Esophagus squamous epithelium (tissue), 5 donors: ENCODE measurements around the gene PFDN6. TPM values are rescaled to one million over a fixed set of nuclear protein-coding genes. Genes with fewer than 3 reads are reported as not detected.
"Not testable (repeated sequence)": the region's sequence is repeated elsewhere in the genome, so short reads cannot be mapped to it uniquely, and the experiment has no call there.

Experiments
- DNase-seq: peaks from one replicate; lab custom pipeline; 2025; lab: John Stamatoyannopoulos, UW
- H3K27ac ChIP-seq, 4 donors: fragments of 200-600 bp; sonication (generic); one replicate each; pipeline ENCODE4 v1.5.1; 2016 to 2019; ENCODE audit warnings: mild to moderate bottlenecking in 1 of 4
- H3K27me3 ChIP-seq, 4 donors: fragments of 200-600 bp; sonication (generic); 1 replicate in 3 of 4; 2 replicates in 1 of 4; pipeline versions ENCODE4 v1.5.1 to v1.6.0; 2017 to 2021; ENCODE audit warnings: antibody characterized with exemption in 1 of 4
- H3K36me3 ChIP-seq, 3 donors: fragments of 200-600 bp; sonication (generic); one replicate each; pipeline ENCODE4 v1.5.1; 2016 to 2019
- H3K4me1 ChIP-seq, 3 donors: fragments of 200-600 bp; sonication (generic); one replicate each; pipeline ENCODE4 v1.5.1; 2017 to 2019
- H3K4me3 ChIP-seq, 4 donors: fragments of 200-600 bp; sonication (generic); 1 replicate in 3 of 4; 2 replicates in 1 of 4; pipeline ENCODE4 v1.5.1; 2016 to 2019; ENCODE audit warnings: mild to moderate bottlenecking in 2 of 4, moderate library complexity in 1 of 4
- H3K9me3 ChIP-seq, 3 donors: fragments of 200-600 bp; sonication (generic); one replicate each; pipeline ENCODE4 v1.5.1; 2016 to 2019
- POLR2A ChIP-seq, 4 donors: fragments of 450-650 bp; IDR thresholded peaks; one replicate each; pipeline ENCODE4 v1.6.1; 2017; ENCODE audit warnings: antibody characterized with exemption in 4 of 4, mild to moderate bottlenecking in 4 of 4, moderate library complexity in 3 of 4
- WGBS, 2 donors: methylation state at CpG; one replicate each; pipeline ENCODE4 v1.1.5; 2018; 5-methylcytosine and 5-hydroxymethylcytosine counted together
- intact Hi-C: fragments of 100-400 bp; cut with DNase I; formaldehyde crosslinking; loops from one replicate; pipeline ENCODE4 v1.15.0; 2022
- total RNA-seq, 4 donors: library from RNA; depleted of rRNA; stranded (reverse); fragments of >200 nt; gene quantifications; one replicate each; pipeline ENCODE4 v1.1.0, GENCODE V29; 2016
- TF ChIP-seq, protein P1 (sequence below), 6 experiments: fragments of 450-650 bp in 4 of 6; fragments of 200-600 bp in 2 of 6; sonication (generic) in 2 of 6; IDR thresholded peaks; one replicate each; pipeline ENCODE4 v1.5.1; 2016 to 2019; ENCODE audit warnings: antibody characterized with exemption in 6 of 6, mild to moderate bottlenecking in 4 of 6, moderate library complexity in 4 of 6
- donor health status: DM: yes; HTN: yes; CAD: no.

The PFDN6 gene
- total RNA-seq, 4 donors from 2014 or later = 28.6 to 71.0 (median 43.5) TPM

DNA sequence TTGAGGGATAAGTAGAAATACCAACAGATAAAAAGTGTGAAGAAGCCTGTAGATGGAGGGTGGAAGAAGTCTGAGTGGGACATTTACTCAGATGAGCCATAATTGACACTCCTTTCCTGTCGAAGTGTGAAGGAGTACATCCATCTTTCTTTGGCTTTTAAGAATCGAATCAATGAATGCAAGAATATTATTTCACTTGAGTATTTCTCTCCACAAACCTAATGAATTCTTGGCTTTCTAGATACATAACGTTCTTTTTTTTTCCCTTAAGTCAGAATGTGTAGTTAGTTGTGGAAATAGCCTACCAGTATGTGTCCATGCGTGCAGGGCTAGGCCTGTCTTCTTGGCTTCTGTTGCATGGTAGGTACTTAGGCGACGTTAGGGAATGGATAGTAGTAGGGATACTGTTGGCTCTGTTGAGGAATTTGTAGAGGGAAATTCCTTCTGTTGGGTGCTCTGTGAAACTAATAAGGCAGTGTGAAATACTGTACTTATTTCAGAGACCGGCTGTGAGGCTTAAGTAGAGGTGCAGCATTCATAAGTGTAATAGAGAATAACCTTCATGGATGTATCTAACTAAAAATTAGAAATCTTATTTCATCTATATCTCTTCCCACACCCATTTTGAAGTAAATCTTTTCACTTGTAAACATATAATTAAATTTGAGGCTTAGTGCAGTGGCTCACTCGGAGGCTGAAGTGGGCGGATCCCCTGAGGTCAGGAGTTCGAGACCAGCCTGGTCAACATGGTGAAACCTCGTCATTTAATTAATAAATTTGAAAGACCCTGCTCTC lies 16.1 kb upstream of the PFDN6 start:
- intact Hi-C loops = no loop called here
- peak overlapping the region; percentile 94 to 98 (median 97) for H3K27ac ChIP-seq
- DNase-seq = no peak
- H3K36me3 ChIP-seq = peaks cover 4 to 54% (median 24%) of the 10 kb centered on the region in 3 donors
- 26 to 32% methylated on average over 11 of the region's 11 CpGs for WGBS, 2 donors
- no peaks in the 10 kb centered on the region for H3K27me3 ChIP-seq
- peak overlapping the region; percentile 75 to 91 (median 80) for H3K4me3 ChIP-seq
- H3K9me3 ChIP-seq = no peaks in the 10 kb centered on the region
- peaks cover 28 to 73% (median 60%) of the 10 kb centered on the region in 3 donors for H3K4me1 ChIP-seq
- TF ChIP-seq, protein P1, sequence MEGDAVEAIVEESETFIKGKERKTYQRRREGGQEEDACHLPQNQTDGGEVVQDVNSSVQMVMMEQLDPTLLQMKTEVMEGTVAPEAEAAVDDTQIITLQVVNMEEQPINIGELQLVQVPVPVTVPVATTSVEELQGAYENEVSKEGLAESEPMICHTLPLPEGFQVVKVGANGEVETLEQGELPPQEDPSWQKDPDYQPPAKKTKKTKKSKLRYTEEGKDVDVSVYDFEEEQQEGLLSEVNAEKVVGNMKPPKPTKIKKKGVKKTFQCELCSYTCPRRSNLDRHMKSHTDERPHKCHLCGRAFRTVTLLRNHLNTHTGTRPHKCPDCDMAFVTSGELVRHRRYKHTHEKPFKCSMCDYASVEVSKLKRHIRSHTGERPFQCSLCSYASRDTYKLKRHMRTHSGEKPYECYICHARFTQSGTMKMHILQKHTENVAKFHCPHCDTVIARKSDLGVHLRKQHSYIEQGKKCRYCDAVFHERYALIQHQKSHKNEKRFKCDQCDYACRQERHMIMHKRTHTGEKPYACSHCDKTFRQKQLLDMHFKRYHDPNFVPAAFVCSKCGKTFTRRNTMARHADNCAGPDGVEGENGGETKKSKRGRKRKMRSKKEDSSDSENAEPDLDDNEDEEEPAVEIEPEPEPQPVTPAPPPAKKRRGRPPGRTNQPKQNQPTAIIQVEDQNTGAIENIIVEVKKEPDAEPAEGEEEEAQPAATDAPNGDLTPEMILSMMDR (IDR thresholded peaks at IDR 0.05) = no peak
- no peak for TF ChIP-seq POLR2A (IDR thresholded peaks at IDR 0.05)

DNA sequence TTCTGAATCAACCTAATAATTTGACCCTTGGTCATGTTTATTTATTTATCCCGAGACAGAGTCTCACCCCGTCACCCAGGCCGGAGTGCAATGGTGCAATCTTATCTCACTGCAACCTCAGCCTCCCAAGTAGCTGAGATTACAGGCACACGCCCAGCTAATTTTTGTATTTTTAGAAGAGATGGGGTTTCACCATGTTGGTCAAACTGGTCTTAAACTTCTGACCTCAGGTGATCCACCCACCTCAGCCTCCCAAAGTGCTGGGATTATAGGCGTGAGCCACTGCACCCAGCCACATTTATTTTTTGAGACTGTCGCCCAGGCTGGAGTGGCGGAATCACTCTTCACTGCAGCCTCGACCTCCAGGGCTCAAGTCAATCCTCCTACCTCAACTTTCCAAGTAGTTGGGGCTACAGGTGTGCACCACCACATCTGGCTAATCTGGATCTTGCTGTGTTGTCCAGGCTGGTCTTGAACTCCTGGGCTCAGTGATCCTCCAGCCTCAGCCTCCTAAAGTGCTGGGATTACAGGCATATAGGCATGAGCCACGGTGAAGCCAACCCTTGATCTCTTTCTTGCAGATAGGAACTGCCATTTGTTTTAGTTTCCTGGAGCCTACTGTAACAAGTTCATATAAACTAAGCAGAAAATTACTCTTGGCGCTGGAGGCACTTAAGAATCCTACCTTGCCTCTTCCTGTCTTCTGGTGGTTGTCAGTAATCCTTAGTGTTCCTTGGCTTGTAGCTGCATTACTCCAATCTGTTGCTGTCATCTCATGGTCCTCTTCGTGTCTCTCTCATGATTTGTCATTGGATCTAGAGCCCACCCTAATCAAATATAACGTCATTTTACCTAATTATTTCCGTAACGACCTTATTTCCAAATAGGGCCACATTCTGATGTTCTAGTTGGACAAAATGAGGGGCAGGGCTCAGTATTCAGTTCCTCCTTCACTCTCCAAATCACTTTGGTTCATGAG lies 15.2 kb upstream of the PFDN6 start:
- WGBS, 2 donors = 40 to 41% methylated on average over 10 to 13 of the region's 14 CpGs
- DNase-seq = no peak
- no peaks in the 10 kb centered on the region for H3K9me3 ChIP-seq
- intact Hi-C loops = no loop called here
- H3K27ac ChIP-seq = peak overlapping the region; percentile 94 to 98 (median 97)
- H3K4me1 ChIP-seq = peaks cover 28 to 82% (median 60%) of the 10 kb centered on the region in 3 donors
- peaks cover 0 to 54% (median 20%) of the 10 kb centered on the region in 3 donors for H3K36me3 ChIP-seq
- TF ChIP-seq, protein P1 (IDR thresholded peaks at IDR 0.05) = no peak
- no peak for TF ChIP-seq POLR2A (IDR thresholded peaks at IDR 0.05)
- H3K27me3 ChIP-seq = no peaks in the 10 kb centered on the region
- H3K4me3 ChIP-seq = peak overlapping the region; percentile 75 to 91 (median 80)

DNA sequence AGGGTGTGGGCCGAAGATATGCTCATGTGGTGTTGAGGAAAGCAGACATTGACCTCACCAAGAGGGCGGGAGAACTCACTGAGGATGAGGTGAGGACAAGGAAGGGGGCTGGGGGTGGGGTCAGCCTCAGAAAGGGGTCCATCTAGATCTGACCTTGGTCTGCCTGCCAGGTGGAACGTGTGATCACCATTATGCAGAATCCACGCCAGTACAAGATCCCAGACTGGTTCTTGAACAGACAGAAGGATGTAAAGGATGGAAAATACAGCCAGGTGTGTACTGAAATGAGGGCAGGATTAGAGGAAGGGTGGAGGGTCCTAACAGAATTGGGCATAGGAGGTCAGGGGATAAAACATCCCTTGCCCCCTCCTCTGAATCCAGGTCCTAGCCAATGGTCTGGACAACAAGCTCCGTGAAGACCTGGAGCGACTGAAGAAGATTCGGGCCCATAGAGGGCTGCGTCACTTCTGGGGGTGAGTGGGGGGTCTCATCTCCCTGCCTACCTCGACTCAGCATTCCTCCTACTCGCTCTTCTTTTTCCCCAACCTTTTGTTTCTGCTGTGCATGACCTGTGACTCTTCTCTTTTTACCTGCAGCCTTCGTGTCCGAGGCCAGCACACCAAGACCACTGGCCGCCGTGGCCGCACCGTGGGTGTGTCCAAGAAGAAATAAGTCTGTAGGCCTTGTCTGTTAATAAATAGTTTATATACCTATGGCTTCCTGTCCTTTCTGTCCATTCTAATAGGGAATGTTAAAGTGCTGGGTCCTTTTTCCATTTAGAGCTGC lies 13.4 kb upstream of the PFDN6 start:
- H3K27me3 ChIP-seq, DNase-seq, intact Hi-C loops, H3K9me3 ChIP-seq: not testable (repeated sequence)
- Histone ChIP-seq H3K36me3 (peaks cover 7 to 68% (median 29%) of the 10 kb centered on the region in 3 donors), H3K27ac (peak overlapping the region; percentile 94 to 98 (median 97)), H3K4me3 (peak overlapping the region in 3 of 4 donors; percentile 65 to 87 (median 75)), H3K4me1 (peaks cover 23 to 81% (median 52%) of the 10 kb centered on the region in 3 donors)
- 56 to 64% methylated on average over 15 to 16 of the region's 16 CpGs for WGBS, 2 donors

DNA sequence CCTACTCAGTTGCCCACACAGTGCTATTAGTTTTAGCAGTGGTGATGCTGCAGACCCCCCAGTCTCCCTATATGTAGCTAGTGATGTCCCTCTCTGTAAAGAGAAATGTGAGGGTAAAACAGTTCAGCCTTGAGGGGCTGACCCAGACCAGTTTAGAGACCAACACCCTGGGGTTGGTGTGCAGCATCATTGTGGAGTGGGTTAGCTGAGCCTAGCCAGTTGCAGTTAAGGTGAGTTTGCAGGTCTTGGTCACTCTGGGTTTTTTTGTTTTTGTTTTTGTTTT lies 12.9 kb upstream of the PFDN6 start:
- peaks cover 23 to 79% (median 51%) of the 10 kb centered on the region in 3 donors for H3K4me1 ChIP-seq
- TF ChIP-seq, protein P1 (IDR thresholded peaks at IDR 0.05) = no peak
- TF ChIP-seq POLR2A (IDR thresholded peaks at IDR 0.05) = no peak
- H3K4me3 ChIP-seq = peak overlapping the region; percentile 46 to 87 (median 70)

More for the DNA sequence above, 12.9 kb upstream of the PFDN6 start:
- intact Hi-C loops = no loop called here
- H3K36me3 ChIP-seq = peaks cover 7 to 73% (median 29%) of the 10 kb centered on the region in 3 donors
- DNase-seq = no peak
- H3K27ac ChIP-seq = peak overlapping the region; percentile 94 to 98 (median 97)
- no peaks in the 10 kb centered on the region for H3K27me3 ChIP-seq
- H3K9me3 ChIP-seq = no peaks in the 10 kb centered on the region
